ENCODE measurements around the gene DLG5. TPM values are rescaled to one million over a fixed set of nuclear protein-coding genes. Genes with fewer than 3 reads are reported as not detected.

Gene DLG5
- total and polyA plus RNA-seq, 9 of the 15 experiments (the other 6 are each of a cell fraction or from before 2014, with no cell fraction given): 1.4 to 26.8 (median 11.2) TPM

GRCh38 chr10:77925795-77926565 is 575 bp downstream of the DLG5 start (continued):
- TF ChIP-seq, protein P1, sequence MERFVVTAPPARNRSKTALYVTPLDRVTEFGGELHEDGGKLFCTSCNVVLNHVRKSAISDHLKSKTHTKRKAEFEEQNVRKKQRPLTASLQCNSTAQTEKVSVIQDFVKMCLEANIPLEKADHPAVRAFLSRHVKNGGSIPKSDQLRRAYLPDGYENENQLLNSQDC (CRISPR knock-in tag; IDR thresholded peaks at IDR 0.05): no peak
- TF ChIP-seq XRCC4 (IDR thresholded peaks at IDR 0.05; ENCODE audit: extremely low read depth, insufficient read depth, insufficient read length): no peak
- no peak for TF ChIP-seq TOE1 (IDR thresholded peaks at IDR 0.05; ENCODE audit: borderline replicate concordance)
- TF ChIP-seq TOE1 (CRISPR knock-in tag; IDR thresholded peaks at IDR 0.05; ENCODE audit: borderline replicate concordance, low read depth): no peak
- TF ChIP-seq, protein P2, sequence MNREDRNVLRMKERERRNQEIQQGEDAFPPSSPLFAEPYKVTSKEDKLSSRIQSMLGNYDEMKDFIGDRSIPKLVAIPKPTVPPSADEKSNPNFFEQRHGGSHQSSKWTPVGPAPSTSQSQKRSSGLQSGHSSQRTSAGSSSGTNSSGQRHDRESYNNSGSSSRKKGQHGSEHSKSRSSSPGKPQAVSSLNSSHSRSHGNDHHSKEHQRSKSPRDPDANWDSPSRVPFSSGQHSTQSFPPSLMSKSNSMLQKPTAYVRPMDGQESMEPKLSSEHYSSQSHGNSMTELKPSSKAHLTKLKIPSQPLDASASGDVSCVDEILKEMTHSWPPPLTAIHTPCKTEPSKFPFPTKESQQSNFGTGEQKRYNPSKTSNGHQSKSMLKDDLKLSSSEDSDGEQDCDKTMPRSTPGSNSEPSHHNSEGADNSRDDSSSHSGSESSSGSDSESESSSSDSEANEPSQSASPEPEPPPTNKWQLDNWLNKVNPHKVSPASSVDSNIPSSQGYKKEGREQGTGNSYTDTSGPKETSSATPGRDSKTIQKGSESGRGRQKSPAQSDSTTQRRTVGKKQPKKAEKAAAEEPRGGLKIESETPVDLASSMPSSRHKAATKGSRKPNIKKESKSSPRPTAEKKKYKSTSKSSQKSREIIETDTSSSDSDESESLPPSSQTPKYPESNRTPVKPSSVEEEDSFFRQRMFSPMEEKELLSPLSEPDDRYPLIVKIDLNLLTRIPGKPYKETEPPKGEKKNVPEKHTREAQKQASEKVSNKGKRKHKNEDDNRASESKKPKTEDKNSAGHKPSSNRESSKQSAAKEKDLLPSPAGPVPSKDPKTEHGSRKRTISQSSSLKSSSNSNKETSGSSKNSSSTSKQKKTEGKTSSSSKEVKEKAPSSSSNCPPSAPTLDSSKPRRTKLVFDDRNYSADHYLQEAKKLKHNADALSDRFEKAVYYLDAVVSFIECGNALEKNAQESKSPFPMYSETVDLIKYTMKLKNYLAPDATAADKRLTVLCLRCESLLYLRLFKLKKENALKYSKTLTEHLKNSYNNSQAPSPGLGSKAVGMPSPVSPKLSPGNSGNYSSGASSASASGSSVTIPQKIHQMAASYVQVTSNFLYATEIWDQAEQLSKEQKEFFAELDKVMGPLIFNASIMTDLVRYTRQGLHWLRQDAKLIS (CRISPR knock-in tag; IDR thresholded peaks at IDR 0.05): peak; percentile 46
- TF ChIP-seq, protein P3, sequence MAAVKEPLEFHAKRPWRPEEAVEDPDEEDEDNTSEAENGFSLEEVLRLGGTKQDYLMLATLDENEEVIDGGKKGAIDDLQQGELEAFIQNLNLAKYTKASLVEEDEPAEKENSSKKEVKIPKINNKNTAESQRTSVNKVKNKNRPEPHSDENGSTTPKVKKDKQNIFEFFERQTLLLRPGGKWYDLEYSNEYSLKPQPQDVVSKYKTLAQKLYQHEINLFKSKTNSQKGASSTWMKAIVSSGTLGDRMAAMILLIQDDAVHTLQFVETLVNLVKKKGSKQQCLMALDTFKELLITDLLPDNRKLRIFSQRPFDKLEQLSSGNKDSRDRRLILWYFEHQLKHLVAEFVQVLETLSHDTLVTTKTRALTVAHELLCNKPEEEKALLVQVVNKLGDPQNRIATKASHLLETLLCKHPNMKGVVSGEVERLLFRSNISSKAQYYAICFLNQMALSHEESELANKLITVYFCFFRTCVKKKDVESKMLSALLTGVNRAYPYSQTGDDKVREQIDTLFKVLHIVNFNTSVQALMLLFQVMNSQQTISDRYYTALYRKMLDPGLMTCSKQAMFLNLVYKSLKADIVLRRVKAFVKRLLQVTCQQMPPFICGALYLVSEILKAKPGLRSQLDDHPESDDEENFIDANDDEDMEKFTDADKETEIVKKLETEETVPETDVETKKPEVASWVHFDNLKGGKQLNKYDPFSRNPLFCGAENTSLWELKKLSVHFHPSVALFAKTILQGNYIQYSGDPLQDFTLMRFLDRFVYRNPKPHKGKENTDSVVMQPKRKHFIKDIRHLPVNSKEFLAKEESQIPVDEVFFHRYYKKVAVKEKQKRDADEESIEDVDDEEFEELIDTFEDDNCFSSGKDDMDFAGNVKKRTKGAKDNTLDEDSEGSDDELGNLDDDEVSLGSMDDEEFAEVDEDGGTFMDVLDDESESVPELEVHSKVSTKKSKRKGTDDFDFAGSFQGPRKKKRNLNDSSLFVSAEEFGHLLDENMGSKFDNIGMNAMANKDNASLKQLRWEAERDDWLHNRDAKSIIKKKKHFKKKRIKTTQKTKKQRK (IDR thresholded peaks at IDR 0.05; ENCODE audit: borderline replicate concordance, low read depth, low read length): no peak
- TF ChIP-seq, protein P4, sequence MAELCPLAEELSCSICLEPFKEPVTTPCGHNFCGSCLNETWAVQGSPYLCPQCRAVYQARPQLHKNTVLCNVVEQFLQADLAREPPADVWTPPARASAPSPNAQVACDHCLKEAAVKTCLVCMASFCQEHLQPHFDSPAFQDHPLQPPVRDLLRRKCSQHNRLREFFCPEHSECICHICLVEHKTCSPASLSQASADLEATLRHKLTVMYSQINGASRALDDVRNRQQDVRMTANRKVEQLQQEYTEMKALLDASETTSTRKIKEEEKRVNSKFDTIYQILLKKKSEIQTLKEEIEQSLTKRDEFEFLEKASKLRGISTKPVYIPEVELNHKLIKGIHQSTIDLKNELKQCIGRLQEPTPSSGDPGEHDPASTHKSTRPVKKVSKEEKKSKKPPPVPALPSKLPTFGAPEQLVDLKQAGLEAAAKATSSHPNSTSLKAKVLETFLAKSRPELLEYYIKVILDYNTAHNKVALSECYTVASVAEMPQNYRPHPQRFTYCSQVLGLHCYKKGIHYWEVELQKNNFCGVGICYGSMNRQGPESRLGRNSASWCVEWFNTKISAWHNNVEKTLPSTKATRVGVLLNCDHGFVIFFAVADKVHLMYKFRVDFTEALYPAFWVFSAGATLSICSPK (IDR thresholded peaks at IDR 0.05; ENCODE audit: borderline replicate concordance): no peak
- 0 out of 2 replicates have a peak, but pooled peaks have one; percentile 14 for TF ChIP-seq ZNF740 (CRISPR knock-in tag; IDR thresholded peaks at IDR 0.05)
- TF ChIP-seq ZNF740 (tag; IDR thresholded peaks at IDR 0.05): no peak
- no peak for TF ChIP-seq U2AF1 (optimal IDR thresholded peaks at IDR 0.05; ENCODE audit: low read depth, low read length)
- no peak for TF ChIP-seq E2F8 (IDR thresholded peaks at IDR 0.05; ENCODE audit: low read depth, partially characterized antibody)
- no peak for TF ChIP-seq ZNF644 (tag; IDR thresholded peaks at IDR 0.05; ENCODE audit: low read depth)
